T-helper 2 cell (primary cell): ENCODE measurements around the gene GSN.
A peak's percentile ranks its signal among the peaks of the same experiment; 100 is the strongest.

Source experiments
- DNase-seq, 5 experiments: peaks; one replicate each; pipeline versions ENCODE4 v3.0.0 to v3.0.0-alpha.2; 2012 to 2022
- total RNA-seq, 2 donors: gene quantifications; one replicate each; lab custom pipeline; 2026; lab: John Stamatoyannopoulos, UW

The GSN gene
- total RNA-seq, result 0.94 to 6.1 reads per million in 2 donors

- peak in 4 of 5 experiments; percentile 14 to 61 (median 24) for DNase-seq
Measured at GRCh38 chr9:121267689-121268597, at the start of gene GSN. Gene GSN, plus strand, starts transcription at chr9:121268162. Its CDS starts 33,810 bp downstream, at chr9:121301972.

DNA sequence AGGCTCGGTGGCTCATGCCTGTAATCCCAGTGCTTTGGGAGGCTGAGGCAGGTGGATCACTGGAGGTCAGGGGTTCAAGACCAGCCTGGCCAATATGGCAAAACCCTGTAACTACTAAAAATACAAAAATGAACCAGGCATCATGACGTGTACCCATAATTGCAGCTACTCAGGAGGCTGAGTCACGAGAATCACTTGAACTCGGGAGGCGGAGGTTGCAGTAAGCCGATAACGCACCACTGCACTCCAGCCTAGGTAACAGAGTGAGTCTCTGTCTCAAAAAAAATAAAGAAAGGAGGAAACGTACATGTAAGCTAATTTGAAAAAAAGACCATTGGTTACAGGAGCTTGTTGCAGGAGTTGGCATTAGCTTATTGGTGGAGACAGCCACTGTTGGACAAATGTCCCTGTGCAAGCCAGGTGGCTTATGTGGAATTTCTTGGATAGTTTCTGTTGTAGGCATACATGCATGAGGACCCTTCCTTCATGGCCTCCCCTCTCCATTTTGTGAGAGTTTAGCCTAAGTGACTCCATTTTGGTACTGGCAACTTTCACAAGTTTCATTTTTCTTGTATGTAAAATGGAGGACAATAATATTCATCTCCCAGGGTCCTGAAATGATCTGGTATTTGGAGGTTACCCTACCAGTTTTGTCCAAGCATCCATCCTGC lies 49.5 kb upstream of the GSN start:
- DNase-seq, result no peak

- no peak for DNase-seq
Measured at GRCh38 chr9:121219530-121219929, 48.4 kb upstream of the GSN start.

GRCh38 chr9:121220996-121221663 lies 46.8 kb upstream of the GSN start:
- no peak for DNase-seq

- DNase-seq, result no peak
Measured at GRCh38 chr9:121221664-121222055, 46.3 kb upstream of the GSN start.

DNA sequence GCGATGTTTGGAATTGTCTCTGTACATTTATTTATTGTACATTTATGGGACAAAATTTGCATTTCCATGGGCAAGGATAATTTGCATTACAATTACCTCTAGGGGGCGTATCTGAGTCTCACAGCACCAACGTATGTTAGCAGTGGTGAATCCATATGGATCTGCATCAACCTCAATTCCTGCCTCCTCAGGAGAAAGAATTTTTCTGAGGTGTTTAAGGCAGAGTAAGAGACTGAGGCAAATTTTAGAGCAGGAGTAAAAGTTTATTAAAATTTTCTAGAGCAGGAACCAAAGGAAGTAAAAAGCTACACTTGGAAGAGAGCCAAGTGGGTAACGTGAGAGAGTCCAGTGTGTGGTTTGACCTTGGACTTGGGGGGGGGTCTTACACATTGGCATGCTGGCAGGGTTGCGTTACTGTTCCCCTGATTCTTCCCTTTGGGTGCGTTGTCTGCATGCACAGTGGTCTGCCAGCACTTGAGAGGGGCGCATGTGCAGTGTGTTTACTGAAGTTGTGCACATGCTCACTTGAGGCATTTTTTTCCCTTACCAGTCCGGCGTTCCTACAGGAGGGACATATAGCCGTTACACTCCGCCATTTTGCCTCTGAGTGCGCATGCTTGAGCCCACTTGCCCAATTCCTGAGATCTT lies 45.3 kb upstream of the GSN start:
- peak in 1 of 5 experiments; percentile 17 for DNase-seq

GRCh38 chr9:121225240-121225639 lies 42.7 kb upstream of the GSN start:
- no peak for DNase-seq

DNA sequence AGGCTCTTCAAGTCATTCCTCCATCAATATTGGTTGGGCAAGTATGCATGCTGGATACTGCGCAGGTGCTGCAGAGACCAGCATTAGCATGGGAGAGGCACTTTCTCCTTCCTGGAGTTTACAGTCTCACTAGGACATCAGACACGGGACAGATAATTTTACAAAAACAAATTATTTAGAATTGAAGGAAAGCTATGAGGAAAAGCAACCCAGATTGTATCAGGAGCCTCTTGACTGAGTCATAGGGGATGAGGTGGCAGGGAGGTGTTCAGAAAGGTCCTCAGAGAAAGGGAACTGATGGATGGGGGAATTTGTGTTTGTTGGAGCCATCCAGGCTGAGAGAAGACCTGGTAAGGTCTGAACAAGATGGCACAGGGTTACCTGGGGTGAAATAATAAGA lies 41.8 kb upstream of the GSN start:
- DNase-seq, result no peak

GRCh38 chr9:121227862-121228261 lies 40.1 kb upstream of the GSN start:
- DNase-seq, result peak in 1 of 5 experiments; percentile 16

DNA sequence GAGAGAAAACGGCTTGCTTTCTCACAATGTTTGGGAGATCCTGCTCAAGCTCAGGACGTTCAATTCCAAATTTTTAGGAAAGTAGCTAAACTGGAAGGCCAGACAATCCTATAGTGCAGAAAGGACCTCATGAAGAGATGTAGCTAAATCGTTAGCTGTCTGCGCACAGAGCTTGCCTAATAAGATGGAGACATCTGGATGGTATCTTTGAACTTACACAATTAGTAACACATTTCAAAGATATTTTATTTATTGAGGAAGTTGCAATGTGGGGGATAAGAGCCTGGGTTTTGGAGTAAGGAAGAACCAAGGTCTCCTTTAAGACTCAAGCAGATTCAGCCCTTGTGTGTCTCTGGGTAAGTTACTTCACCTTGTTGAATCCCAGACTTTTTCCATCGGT lies 37.7 kb upstream of the GSN start:
- DNase-seq, result no peak

DNA sequence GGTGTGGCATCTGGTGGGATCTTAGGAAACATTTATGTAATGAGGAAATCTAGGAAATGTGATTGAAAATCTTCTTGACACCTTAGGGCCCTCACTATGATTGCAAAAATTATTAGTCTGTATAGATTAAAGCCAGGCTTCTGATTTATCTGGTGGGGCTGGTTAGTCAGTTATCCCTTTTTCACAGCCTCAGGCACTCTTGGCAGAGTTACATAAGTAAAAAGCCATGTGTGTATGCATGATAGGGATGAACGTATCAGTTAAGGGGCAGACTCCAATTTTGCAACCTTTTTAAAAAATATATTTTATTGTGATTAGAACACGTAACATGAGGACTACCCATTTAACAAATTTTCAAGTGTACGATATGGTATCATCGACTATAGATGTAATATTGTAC lies 35.7 kb upstream of the GSN start:
- no peak for DNase-seq

GRCh38 chr9:121233906-121234831 lies 33.8 kb upstream of the GSN start:
- DNase-seq, result no peak

- DNase-seq, result no peak
Measured at GRCh38 chr9:121234832-121235161, 33.2 kb upstream of the GSN start.

DNA sequence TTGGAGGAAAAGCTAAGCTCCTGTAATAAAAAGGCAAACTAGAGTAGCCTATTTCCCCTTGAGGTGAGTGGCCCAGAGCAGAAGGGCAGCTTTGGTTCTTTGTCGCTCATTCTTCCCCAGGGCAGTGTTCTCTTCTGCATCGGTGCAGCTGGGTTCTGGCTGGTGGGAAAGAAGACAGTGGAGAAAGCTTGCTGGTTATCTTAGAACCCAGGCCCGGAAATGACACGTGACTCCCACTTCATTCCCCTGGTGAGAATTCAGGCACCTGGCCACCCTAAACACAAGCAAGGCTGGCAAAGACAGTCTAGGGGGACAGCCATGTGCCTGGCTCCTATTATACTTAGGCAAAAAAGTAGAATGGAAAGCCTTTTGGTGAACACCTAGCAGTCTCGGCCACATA lies 32.5 kb upstream of the GSN start:
- no peak for DNase-seq

DNA sequence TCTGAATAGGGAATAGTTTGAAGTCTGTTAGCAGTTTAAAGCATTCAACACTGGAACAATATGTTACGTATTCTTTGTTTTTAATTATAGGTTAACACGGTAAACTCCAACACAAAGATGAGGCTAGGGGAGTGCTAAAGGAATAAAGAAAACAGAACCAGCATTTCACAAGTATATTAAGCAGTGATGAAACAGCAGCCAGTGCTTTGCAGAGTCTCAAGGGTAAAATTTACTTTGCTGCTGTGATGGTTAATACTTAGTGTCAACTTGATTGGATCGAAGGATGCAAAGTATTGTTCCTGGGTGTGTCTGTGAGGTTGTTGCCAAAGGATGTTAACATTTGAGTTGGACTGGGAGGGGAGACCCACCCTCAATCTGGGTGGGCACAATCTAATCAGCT lies 30.0 kb upstream of the GSN start:
- DNase-seq, result no peak

DNA sequence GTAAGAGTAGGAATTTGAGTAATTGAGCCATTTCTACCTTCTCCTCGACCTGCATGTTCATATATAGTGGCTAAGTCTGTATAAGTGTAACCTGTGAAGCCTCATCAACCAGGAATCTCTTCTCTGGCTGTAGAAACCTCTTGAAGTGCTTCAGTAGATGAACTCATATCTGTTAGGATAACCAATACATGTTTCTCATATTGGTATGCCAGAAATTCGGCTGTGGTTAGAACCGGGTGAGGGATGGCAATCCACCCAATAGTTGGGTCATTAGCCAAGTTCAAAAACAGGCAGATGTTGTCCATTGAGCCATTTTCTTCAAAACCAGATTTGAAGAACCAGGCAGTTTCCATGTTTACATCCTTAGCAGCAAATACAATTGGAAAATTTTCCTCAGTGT lies 28.9 kb upstream of the GSN start:
- DNase-seq, result no peak

- DNase-seq, result no peak
Measured at GRCh38 chr9:121239851-121240250, 28.1 kb upstream of the GSN start.

DNA sequence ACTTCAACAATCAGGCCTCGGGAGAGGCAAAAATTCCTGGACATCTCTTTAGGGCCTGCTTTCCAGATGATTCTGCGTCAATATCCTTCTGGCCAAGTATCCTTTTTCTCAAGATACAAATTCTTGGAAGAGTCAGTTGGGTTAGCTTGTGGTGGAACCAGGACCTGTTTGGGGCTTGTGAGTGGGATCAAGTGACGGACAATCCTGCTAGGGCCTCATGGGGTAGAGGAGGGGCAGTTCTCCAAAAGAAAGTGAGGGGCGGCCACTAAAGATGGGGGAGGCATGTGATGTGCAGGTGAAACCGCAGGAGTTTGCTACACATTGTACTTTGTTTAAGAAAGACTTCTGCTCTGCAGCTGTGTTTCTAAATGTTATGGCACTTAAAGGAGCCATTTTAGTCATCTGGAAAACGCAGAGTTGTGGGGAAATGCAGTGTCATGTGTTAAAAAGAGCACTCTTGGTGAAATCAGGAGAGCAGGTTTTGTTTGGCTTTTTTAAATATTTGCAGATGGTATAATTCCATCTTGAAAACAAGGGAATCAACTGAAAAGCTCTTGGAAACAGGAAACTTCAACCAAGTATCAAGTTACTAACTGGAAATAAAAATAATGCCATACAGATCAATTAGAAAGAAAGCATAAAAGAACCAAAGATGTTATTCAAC lies 27.4 kb upstream of the GSN start:
- DNase-seq, result no peak

DNA sequence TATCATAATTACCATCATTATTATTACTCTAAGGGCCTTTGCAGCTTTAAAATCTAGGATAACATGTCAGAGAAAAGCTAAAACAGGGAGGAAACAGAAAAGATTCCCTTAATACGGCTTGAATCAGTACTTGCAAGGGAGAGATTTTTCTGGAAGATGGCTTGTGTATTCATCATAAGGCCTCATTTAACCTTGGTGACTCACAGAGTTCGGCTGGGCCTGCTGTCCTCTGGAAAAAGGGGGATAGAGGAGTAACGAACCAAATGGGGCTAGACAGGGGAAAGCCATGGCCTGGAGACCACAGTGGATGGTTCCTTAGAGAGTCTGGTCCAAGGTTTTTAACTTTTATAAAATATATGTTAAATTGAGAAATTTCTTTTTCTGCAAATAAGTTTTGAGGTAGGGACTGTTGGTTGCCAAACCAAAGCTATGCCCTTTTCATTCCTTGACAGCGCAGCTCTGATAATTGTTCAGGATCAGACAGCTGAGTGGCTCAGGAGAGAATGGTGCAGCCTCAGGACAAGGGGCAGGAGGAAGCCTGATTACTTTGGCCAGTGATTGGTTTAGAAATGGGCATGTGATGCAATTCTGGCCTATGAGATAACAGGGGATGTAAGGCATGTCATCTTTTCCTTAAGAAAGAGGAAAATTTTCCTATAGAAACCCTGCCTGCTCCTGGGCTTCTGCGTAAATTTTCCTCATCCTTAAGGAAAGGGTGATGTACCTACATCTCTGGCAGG lies 25.6 kb upstream of the GSN start:
- no peak for DNase-seq

- no peak for DNase-seq
Measured at GRCh38 chr9:121242959-121243346, 25.0 kb upstream of the GSN start.
